ENCODE results near the gene CAPN8.

DNA sequence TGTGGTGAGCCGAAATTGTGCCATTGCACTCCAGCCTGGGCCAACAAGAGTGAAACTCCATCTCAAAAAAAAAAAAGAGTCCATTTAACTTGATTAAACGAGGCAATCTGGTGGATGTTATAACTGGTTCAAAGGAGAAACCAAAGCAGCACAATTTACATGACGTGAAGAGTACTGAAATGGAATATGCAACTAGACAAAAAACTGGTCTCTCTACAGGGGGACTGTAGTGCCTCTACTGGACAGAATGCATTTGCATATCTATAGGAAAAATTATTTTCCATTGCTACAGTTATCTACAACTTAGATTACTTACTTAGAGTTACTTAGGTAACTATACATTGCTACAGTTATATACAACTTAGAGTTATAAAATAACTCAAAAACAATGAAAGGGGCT, 44.1 kb upstream of the CAPN8 start:
- TF ChIP-seq, protein P1, sequence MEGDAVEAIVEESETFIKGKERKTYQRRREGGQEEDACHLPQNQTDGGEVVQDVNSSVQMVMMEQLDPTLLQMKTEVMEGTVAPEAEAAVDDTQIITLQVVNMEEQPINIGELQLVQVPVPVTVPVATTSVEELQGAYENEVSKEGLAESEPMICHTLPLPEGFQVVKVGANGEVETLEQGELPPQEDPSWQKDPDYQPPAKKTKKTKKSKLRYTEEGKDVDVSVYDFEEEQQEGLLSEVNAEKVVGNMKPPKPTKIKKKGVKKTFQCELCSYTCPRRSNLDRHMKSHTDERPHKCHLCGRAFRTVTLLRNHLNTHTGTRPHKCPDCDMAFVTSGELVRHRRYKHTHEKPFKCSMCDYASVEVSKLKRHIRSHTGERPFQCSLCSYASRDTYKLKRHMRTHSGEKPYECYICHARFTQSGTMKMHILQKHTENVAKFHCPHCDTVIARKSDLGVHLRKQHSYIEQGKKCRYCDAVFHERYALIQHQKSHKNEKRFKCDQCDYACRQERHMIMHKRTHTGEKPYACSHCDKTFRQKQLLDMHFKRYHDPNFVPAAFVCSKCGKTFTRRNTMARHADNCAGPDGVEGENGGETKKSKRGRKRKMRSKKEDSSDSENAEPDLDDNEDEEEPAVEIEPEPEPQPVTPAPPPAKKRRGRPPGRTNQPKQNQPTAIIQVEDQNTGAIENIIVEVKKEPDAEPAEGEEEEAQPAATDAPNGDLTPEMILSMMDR (conservative IDR thresholded peaks at IDR 0.05), result peak; percentile 43
- TF ChIP-seq ZFX (IDR thresholded peaks at IDR 0.05), result no peak

Measured in C4-2B (cell line).